Caki2 (cell line): ENCODE results near the gene RSRC1. TPM values are rescaled to one million over a fixed set of nuclear protein-coding genes. Genes with fewer than 3 reads are reported as not detected.
"Not testable (repeated sequence)": the region's sequence is repeated elsewhere in the genome, so short reads cannot be mapped to it uniquely, and the experiment has no call there.

Experiments
- DNase-seq: peaks from one replicate; pipeline ENCODE4 v3.0.0-alpha.2; 2015; ENCODE audit warnings: low read depth
- in situ Hi-C: cut with HindIII; loops from 2 replicates; pipeline ENCODE4 v1.10.0; 2016; ENCODE audit warnings: low sequenced_read_pairs, low pct_unique_long_range_greater_than_20kb, mixed read lengths
- total RNA-seq: library from RNA; depleted of rRNA; stranded (reverse); fragments of >200 nt; shearing (Covaris generic); gene quantifications from 2 replicates; pipeline ENCODE4 v1.2.3, GENCODE V29; 2014; ENCODE audit warnings: low replicate concordance; rRNA removed

The RSRC1 gene, protein sequence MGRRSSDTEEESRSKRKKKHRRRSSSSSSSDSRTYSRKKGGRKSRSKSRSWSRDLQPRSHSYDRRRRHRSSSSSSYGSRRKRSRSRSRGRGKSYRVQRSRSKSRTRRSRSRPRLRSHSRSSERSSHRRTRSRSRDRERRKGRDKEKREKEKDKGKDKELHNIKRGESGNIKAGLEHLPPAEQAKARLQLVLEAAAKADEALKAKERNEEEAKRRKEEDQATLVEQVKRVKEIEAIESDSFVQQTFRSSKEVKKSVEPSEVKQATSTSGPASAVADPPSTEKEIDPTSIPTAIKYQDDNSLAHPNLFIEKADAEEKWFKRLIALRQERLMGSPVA
- 57.2 and 72.1 TPM in 2 replicates for total RNA-seq

DNA sequence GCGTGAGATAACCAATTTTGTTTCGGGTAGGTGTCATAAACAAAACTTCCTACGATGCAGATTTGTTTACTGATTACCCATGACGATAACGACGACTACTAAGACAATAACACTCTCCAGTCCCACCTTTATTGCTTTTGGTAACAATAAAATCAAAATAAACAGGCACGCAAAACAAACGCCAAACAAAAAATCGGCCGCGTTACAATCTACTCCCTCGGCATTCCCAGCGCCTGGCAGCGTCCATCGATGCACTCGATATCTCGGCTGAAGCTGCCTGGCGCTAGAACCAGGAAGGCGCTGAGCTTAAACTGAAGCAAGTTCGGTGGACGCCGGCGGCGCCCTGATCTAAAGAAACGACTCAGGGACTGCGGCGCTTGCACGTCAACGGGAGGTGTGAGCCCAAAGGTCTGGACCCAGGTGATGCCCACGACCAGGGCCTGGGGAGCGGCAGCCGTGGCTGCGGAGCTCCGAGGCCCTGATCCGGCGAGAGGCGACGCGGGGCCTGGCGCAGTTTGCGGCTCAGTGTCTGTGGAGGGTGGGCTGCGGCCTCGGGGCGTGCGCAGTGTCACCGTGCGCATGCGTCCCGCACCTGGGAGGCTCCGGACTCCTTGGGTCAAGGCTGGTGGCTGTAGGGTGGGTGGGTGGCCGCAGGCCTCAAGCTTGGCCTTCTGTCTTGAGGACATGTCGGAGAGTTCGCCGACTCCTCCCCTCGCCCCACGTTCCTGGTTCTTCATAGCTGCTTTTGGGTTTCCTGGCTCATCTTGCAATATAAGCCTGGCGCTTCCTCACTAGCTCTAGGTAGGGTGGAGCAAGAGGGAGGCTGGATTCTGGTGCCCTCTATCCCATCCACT lies at the start of gene RSRC1:
Gene RSRC1, plus strand, starts transcription at position 286 of the 854 bp plus-strand sequence. CDS start 12,016 bp downstream, outside the sequence.
- in situ Hi-C loops = no loop called here
- DNase-seq = peak; percentile 95

DNA sequence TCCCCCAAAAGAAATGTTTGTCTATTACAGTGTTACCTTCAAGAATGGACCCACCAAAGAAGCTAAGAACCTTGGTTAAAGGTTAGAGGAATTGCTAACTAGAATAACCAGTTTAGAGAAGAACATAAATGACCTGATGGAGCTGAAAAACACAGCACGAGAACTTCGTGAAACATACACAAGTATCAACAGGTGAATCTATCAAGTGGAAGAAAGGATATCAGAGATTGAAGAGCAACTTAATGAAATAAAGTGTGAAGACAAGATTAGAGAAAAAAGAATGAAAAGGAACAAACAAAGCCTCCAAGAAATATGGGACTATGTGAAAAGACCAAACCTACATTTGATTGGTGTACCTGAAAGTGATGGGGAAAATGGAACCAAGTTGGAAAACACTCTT lies 44.3 kb upstream of the RSRC1 start:
- DNase-seq, in situ Hi-C loops: not testable (repeated sequence)

DNA sequence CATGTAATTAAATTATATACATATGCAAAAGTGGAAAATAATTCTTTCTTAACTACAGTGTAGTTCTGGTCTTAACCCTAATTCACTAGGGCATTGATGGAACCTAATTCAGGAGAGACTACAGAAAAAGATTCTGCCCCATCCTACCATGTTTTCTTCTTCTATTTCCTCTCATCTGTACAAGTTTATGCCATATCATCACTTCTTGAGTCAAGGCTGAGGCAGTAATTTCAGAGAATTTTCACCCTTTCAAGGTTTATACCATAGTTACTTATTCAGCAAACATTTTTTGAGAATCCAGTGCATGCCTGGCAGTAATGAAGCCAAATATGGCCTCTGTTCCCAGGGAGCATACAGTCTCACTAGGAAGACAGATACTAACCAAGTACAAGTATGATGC lies 37.1 kb upstream of the RSRC1 start:
- in situ Hi-C loops = no loop called here
- no peak for DNase-seq

DNA sequence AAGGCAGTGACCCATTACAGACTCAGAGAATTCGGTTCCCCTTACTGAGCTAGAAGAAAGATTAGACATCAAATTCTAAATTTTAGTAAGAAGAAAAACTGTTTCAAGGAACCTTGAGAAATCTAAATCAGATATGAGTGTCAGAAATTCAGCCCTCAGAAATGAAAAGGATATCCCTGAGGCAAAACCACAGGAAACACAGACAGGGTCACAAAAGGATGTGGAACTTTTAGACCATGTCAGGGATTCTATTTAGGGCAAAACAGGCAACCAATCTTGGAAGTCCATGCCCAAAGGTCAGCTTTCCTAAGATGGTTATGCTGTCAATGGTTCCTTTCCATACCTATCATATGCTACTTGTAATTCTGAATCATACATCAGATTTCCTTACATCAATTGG lies 35.3 kb upstream of the RSRC1 start:
- no peak for DNase-seq
- in situ Hi-C loops = no loop called here

DNA sequence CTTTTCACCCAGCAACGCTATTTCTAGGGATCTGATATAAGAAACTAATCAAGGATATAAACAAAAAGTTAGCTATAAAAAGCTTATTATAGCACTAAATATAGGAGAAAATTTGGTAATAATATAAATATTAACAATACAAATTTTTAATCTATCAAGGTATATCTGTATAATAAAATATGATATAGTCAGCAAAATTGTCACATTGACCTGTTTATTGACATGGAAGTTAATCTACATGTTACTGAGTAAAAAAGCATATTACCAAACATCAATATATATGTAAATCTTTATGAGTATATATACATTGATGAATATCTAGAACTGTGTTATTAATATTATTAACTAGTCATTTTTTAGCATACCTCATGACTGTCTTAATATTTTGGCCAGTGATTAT lies 30.3 kb upstream of the RSRC1 start:
- in situ Hi-C loops = no loop called here
- no peak for DNase-seq

DNA sequence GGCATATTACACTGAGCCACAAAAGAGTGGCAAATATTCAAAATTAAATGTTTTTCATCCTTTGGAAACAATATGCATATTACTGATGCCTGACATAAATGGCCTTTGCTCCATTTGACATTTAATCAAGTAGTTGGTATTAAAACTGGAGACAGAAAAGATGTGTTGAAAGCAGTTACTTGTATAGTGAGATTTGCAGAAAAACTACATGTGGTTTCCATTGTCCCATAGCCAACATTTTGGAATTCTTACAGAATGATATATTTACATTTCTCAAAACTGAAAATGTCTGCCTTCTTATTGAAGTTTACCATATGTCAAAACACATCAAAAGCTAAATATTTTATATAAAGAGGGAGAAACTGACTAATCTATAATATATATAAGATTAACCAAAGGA lies 25.2 kb upstream of the RSRC1 start:
- no peak for DNase-seq
- in situ Hi-C loops = no loop called here

DNA sequence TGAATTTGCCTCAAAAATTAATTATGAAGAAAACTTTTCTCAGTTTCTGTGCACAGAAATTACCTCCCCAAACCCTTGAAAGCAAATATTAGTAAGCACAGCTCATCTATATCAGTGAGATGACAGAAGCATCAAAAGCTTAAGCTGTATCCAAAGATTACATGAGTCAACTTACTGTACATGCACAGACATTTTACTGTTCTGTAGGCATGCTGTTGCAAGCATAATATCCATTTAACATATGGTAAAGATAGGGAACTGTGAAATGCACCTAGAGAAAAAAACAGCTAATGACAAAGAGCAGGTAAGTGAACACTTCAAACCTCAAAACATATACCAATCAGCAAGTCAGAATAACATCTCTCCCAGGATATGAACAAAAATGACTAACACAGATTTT lies 24.5 kb upstream of the RSRC1 start:
- in situ Hi-C loops = no loop called here
- no peak for DNase-seq

DNA sequence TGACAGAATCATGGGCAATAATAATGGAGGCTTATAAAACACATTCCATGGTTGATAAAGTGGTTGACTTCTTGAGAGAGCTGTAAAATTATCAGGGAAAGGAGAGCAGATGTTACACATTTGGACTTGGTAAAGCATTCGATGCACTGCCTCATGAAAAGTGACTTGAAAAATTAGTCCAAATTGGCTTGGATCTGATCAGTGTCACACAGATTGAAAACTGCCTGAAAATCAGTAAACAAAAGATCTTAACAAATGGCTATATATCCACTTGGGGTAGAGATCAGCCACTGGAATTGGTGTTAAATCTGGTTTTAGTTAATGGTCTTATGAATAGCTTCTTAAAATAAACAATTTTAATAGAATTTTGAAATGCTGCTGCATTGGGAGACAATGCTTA lies 24.0 kb upstream of the RSRC1 start:
- in situ Hi-C loops = no loop called here

DNA sequence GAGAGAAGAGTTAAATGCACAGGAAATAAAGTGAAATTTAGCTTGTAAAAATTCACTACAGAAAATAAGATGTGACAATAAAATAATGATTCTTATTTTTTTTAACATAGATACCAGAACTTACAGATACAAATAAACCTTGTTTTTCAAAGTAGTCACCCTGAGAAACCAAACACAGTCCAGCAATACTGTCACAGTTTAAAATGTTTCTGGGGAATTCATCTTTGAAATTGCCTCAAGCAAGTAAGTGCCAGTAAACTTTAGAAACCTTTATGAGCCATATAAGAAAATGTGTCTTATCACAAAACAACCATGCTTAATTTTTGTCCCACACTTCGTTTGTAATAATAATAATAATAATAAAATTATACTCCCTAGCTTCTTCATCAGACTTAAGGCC lies 23.5 kb upstream of the RSRC1 start:
- in situ Hi-C loops = no loop called here
- DNase-seq = no peak

More for the DNA sequence above, 24.0 kb upstream of the RSRC1 start:
- no peak for DNase-seq

DNA sequence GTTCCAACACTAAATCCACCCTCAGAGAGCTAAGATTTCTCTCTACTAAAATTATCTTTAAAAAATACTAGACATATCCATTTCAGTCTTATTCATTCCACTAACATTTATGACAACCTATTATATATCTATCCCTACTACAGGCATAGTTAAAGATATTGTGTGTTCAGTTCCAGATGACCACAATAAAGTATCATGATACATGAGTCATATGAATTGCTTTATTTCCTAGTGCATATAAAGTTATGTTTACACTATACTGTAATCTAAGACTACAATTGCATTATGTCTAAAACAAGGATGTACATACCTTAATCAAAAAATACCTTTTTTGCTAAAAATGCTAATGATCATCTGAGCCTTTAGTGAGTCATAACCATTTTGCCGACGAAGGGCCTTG lies 23.1 kb upstream of the RSRC1 start:
- no peak for DNase-seq
- in situ Hi-C loops = no loop called here

DNA sequence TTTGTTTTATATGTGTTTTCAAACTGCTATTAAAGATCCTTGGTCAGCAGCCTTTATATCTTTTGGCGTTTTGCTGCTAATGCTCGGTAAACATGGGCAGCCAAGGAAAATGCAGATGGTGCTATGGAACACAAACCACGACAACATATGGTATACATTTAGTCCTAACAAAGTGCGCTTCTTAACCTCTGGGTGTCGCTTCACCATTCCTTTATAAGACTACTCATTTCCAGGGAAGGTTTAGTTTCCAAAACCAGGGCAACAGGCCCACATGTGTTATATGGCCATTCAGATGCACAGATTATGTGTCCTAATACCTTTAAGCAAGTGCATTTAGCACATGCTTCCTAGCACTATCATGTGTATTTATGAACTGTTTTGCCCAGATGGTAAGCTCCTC lies 18.4 kb upstream of the RSRC1 start:
- DNase-seq = no peak
- in situ Hi-C loops = no loop called here

DNA sequence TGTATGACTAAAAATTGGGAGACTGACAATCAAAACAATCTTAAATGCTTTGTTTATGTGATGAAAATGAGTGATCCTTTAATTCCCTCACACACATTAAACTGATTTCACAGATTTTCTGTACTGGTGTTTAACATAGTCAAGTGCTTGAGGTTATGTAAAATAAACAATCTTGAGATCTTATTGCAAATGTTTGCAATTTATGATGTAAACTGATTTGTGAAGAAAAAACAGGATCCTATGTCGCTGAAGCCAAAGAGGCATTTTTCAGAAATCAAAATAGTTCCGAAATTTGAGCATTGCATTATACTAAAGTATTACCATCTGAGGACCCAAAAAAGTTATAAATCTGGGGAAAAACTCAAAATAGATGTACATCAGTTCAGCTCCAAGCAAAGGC lies 16.4 kb upstream of the RSRC1 start:
- in situ Hi-C loops = no loop called here
- no peak for DNase-seq

DNA sequence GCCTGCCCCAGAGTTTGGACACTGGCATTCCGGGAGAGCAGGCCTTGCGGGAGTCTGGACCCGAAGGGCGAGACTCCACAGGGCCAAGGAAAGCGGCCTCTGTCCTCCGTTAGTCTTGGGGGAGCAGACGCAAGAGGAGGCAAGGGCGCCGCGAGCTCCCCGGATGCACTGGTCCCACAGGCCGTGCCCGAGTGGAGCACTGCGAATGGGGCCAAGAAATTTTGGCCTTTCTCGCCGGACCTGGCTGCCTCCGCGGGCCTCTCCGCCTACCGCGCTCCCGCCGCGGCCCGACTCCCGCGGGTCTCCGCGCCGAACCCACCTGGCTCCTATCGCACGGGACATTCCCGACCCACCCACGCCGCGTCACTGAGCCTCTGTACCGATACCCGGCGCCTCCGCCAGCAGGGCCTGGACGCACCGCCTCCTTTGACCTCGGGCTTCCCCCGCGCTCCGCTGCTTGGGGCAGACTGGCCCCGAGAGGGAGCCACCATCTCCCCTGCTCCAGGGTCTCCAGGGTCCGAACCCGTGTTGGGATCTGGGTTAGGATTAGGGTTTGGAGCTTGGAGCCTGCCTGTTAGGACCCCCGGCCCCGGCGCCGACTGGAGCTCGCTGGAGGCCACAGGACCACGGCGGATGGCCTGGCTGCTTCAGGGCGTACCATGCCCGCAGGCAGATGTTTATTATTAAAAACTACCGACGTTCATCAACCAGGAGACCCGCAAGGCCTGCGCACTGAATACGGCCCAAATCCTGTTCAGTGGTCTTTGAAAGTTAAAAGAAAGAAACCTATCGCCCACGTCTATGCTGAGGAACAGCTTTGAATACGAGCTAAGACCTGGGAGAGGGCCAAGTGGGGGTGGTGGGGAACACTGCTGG lies 15.4 kb upstream of the RSRC1 start:
- in situ Hi-C loops = no loop called here

DNA sequence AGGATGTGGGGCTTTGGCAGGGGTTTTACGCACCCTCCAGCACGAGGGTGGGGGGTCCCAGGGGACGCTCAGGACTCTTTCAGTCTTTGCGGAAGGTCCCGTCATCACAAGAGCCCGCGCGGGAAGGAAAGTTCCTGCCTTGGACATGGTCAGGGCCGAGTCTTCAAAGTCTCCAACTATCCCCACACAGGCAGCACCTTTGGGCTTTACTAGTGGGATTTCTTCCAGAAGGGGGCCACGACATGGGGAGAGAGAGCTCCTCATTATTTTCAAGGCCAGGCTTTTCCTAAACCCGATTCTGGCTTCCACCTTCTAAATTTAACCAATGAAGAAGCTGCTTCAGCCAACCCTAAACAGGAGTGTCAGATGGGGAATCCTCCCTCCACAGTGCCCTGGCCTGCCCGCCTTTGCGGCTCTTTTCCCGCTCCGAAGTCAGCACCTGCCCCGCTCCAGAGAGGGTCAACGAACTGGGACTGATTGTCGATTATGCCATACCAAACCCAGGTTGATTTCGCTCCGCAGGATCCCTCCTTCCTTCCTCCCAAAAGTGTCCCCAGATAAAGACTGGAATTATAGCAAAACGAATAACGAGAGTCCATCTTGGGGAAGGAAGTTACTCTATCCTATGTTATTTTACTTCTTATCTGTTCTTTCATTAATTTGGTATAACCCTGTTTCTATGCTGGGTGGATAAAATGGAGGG lies 14.6 kb upstream of the RSRC1 start:
- no peak for DNase-seq
- in situ Hi-C loops = no loop called here

More for the DNA sequence above, 15.4 kb upstream of the RSRC1 start:
- DNase-seq = no peak

DNA sequence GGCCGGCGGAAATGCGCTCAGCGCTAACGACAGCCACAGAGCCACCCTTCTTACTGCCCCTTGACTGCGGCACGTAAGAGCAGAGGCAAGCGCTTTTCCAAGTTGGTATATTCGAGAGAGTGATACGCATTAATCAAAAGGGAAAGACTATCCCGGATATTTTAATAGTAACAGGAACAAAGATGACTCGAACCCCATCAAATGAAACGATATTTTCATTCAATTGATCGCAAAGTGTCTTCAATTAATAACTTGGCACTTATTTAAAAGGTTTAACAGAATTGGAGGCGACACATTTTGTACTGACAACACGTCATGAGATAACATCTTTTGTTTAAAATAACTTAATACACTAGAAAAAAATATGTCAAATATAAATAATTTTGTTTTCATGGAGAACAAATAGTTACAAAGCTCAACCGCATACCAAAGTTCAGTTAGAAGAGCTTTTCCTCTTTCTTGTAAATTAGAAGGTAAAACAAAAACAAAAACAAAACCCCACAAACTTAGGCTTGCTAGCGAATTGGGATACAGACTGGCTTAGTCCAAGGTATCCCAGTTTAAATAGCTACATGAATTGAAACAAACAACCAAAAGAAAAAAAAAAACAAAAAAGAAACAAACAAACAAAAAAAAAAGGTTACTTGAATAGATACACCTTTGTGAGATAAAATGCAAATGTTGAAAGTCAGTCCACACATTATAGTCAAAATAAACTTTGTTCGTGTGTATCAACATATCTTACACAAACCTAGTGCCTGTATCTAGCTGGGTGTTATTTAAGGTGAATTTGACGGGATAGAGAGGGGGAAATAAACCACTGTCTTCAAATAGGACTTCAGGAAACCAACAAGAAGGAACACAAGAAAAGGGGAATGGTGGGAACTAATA lies 13.8 kb upstream of the RSRC1 start:
- no peak for DNase-seq
- in situ Hi-C loops = no loop called here

DNA sequence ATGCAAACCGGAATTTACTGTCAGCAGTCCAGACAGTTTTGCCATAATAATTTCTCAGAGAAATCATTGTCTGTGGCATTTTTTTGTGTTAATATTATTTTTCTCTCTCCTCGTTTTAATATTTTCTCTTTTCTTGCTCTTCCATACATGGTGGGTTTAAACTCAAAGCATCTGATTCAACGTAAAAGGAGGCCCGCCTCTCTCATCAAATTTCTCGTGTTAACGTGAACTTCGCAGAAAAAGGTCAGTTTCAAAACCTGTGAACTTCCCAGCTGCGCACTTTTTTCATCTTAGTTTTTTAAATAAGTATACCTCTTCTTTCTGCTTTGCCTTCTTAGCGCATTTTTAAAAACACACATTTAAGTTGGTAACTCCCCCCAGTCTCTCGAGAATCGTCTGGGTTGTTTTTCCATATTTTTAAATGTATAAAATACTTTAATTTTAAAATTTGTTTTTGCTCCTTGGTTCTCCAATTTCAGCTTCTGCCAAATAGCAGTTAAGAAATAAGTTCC lies 12.8 kb upstream of the RSRC1 start:
- DNase-seq = no peak
- in situ Hi-C loops = no loop called here
